KBM-7 (cell line): ENCODE data around the gene ACKR2.

ENCODE experiments used
- DNase-seq: peaks from one replicate; pipeline ENCODE4 v3.0.0-alpha.2; 2015
- in situ Hi-C: fragments of 300-500 bp; cut with MboI; formaldehyde crosslinking; loops from 2 replicates; pipeline ENCODE4 v1.14.3; 2020; ENCODE audit warnings: low sequenced_read_pairs, low pct_unique_long_range_greater_than_20kb, mixed read lengths

ACKR2 gene

GRCh38 chr3:42851228-42851834, 42.1 kb downstream of the ACKR2 start:
- DNase-seq, result no peak
- in situ Hi-C loops, result no loop called here

GRCh38 chr3:42852441-42852840, 43.2 kb downstream of the ACKR2 start:
- in situ Hi-C loops, result no loop called here
- DNase-seq, result no peak

- DNase-seq, result no peak
- in situ Hi-C loops, result no loop called here
These were observed 43.8 kb downstream of the ACKR2 start for GRCh38 chr3:42853056-42853455.

- in situ Hi-C loops, result no loop called here
- no peak for DNase-seq
These were observed 44.6 kb downstream of the ACKR2 start for GRCh38 chr3:42853739-42854302.

- DNase-seq, result no peak
- in situ Hi-C loops, result no loop called here
These were observed 45.9 kb downstream of the ACKR2 start for GRCh38 chr3:42855219-42855546.

GRCh38 chr3:42855547-42856380, 46.5 kb downstream of the ACKR2 start:
- DNase-seq, result no peak
- in situ Hi-C loops, result no loop called here

GRCh38 chr3:42856544-42856943, 47.3 kb downstream of the ACKR2 start:
- in situ Hi-C loops, result no loop called here
- no peak for DNase-seq

GRCh38 chr3:42864321-42864950, 55.2 kb downstream of the ACKR2 start:
- in situ Hi-C loops, result no loop called here
- DNase-seq, result no peak

- DNase-seq, result no peak
- in situ Hi-C loops, result no loop called here
These were observed 56.0 kb downstream of the ACKR2 start for GRCh38 chr3:42865256-42865655.

GRCh38 chr3:42867138-42867537, 57.9 kb downstream of the ACKR2 start:
- in situ Hi-C loops, result no loop called here

GRCh38 chr3:42868841-42869240, 59.6 kb downstream of the ACKR2 start:
- DNase-seq, result no peak
- in situ Hi-C loops, result no loop called here

More at GRCh38 chr3:42867138-42867537, 57.9 kb downstream of the ACKR2 start:
- DNase-seq, result no peak

- DNase-seq, result no peak
- in situ Hi-C loops, result no loop called here
These were observed 62.4 kb downstream of the ACKR2 start for GRCh38 chr3:42871592-42872196.

GRCh38 chr3:42872718-42873117, 63.5 kb downstream of the ACKR2 start:
- no peak for DNase-seq
- in situ Hi-C loops, result no loop called here

- no peak for DNase-seq
- in situ Hi-C loops, result no loop called here
These were observed 64.2 kb downstream of the ACKR2 start for GRCh38 chr3:42873221-42873982.

- in situ Hi-C loops, result no loop called here
- DNase-seq, result no peak
These were observed 65.5 kb downstream of the ACKR2 start for GRCh38 chr3:42874749-42875148.

- in situ Hi-C loops, result no loop called here
- no peak for DNase-seq
These were observed 66.3 kb downstream of the ACKR2 start, which contains the start of gene CYP8B1 for GRCh38 chr3:42875325-42876151. Gene CYP8B1 (minus strand): TSS chr3:42875879. CDS start chr3:42875816, 63 bp downstream.

- no peak for DNase-seq
- in situ Hi-C loops, result no loop called here
These were observed 67.2 kb downstream of the ACKR2 start for GRCh38 chr3:42876401-42876800.
